HG02623 (cell line): ENCODE results near the gene KCNK13.
"Not testable (repeated sequence)": the region's sequence is repeated elsewhere in the genome, so short reads cannot be mapped to it uniquely, and the experiment has no call there.

Experiments
- ATAC-seq: cut with Tn5 transposase; IDR thresholded peaks from one replicate; pipeline ENCODE4 v1.9.1; 2021; ENCODE audit warnings: moderate library complexity; ENCODE audit not compliant: unreplicated experiment

KCNK13 gene

DNA sequence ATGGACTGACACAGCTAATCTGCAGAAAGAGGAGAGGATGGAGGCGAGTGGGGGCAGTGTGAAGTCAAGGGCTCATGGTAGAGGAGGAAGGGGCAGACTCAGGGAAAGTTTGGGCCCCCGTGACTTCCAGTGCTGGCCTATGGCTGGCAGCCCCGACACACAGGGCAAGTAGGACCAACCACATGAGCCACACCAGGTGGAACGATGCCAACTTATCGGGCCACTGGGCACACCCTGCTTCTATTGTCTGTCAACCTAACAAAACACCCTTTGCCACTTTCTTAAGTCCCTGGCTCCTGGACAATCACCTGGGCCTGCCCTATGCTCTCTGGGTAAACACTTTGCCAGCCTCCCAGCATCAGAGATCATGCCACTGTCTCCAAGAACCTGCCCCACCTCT lies 129.4 kb downstream of the KCNK13 start:
- ATAC-seq: no peak

DNA sequence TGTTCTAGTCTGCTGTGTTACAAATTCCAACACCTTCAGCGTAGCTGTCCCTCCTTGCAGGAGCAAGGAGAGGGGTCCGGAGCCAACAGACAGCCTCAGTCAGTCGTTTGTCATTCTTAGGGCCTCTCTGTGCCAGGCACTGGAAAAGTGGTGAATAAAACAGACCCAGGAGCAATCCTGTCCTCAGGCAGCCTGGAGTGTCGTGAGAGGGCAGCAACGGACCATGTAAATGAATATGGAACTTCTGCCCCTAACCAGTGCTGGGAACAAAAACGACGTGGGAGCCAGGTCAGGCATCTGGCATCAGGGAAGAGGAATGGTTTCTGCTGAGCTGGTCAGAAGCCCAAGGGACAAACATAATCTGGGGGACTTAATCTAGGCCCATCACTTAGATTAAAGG lies 129.8 kb downstream of the KCNK13 start:
- ATAC-seq: no peak

DNA sequence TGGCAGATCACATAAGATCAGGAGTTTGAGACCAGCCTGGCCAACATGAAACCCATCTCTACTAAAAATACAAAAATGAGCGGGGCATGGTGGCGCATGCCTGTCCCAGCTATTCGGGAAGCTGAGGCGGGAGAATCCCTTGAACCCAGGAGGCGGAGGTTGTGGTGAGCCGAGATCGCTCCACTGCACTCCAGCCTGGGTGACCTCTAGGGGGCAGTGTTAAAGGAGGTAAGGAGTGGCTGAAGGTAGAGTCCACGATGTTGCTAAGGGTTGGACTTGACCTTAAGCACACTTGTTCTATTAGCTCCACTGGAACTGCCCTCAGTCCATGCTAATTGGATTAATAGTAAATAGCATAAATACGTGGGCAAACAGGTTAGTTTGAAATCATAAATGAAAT lies 132.1 kb downstream of the KCNK13 start:
- no peak for ATAC-seq

DNA sequence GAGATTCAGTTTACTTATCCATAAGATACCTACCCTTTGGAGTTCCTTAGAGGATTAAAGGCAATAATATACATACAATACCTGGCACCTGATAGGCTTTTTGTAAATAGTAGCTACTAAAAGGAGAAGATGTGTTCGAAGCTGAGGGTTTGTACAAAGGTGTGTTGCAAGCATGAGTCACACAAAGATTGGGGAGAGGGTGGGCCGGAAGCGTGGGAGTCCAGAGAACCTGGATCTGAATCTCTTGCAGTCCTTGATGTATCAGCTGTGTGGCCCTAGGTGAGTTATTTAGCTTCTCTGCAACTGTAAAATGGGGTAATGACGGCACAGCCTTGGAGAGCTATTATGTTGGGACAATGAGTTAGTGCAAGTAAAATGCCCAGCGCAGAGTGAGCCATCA lies 132.9 kb downstream of the KCNK13 start:
- no peak for ATAC-seq

DNA sequence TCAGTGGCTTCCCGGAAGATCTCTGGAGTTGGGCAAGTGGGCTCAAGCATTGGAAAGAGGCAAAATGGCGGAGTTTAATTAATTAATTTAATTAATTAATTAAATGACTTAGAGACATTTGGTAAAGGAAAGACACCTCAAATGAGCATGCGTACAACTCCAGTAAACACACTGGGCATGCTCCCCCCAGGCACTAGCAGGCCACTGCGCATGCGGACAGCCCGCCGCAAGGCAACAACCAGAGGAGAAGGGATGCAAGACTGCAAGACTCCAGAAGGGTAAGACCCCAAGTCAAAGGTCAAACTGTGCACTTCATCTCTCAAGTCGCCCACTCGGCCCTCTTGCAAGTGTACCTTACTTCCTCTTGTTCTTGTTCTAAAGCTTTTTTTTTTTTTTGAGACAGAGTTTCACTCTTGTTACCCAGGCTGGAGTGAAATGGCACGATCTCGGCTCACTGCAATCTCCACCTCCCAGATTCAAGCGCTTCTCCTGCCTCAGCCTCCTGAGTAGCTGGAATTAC lies 136.8 kb downstream of the KCNK13 start:
- ATAC-seq: no peak

DNA sequence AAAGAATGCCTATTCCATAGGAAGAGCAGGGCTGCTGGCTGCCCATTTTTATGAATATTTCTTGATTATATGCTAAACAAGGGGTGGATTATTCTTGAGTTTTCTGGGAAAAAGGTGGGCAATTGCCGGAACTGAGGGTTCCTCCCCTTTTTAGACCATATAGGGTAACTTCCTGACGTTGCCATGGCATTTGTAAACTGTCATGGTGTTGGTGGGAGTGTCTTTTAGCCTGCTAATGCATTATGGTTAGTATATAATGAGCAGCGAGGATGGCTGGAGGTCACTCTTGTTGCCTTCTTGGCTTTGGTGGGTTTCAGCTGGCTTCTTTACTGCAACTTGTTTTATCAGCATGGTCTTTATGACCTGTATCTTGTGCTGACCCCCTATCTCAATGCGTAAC lies 138.8 kb downstream of the KCNK13 start:
- ATAC-seq: not testable (repeated sequence)

DNA sequence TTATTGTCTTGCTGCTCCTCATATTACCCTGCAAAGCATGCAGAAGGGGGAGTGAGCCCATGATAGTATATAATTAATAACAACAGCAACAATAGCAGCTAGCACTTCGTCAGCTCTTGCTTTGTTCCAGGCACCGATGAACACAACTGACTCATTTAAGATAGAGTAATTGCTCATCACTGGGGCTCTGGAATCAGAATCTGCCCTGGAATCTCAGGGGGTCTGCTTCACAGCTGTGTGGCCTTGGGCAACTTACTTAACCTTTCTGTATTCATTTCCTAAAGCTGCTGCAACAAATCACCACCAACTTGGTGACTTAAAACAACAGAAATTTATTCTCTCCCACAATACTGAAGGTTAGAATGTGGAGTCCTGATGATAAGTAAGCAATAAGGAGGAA lies 139.6 kb downstream of the KCNK13 start:
- ATAC-seq: no peak

DNA sequence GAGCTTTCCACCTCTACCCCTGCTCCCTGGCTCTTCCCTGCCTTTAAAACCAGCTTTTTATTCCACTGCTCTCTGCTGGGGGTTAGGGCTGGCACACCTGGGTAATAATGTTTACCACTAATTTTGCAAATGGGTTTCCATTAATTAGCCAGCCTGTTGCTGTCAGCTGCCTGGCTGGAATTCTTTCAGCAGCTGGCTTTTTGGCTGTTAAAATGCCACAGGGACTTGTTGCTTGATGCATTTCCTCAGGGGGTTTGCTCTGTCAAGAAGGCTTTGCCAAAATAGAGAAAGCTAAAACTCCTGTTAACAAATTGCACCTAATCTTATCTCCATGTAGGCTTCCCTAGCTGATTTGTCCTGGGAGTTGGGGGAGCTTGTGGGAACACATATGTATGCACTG lies 142.7 kb downstream of the KCNK13 start:
- no peak for ATAC-seq

DNA sequence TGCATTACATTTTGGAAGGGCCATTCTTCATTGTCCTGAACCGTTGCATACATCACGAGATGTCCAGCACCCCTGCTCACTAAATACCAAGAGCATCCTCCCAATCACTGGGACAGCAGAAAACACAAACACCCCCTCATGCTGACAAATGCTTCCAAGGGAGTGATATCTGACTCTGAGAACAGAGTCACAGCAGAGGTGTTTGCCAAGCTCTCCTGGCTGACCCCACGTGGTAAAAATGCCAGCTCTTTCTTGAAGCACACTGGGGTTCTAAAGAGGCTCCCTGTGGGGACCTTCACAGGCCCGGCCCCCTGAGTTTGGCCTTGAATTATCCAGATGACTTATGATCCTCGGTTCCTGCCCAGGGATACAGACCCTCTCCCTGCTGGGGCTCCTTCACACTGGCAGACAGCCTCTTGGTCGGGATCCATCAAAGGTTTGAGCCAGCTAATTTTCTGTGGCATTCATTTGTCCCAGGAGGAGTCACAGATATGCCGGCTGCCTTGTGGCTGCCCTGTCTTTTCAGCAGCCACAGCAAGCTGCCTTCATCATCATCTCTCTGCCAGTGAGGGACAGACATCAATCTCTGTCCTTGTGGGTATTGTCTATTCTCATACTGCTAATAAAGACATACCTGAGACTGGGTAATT lies 151.4 kb downstream of the KCNK13 start:
- ATAC-seq: no peak

DNA sequence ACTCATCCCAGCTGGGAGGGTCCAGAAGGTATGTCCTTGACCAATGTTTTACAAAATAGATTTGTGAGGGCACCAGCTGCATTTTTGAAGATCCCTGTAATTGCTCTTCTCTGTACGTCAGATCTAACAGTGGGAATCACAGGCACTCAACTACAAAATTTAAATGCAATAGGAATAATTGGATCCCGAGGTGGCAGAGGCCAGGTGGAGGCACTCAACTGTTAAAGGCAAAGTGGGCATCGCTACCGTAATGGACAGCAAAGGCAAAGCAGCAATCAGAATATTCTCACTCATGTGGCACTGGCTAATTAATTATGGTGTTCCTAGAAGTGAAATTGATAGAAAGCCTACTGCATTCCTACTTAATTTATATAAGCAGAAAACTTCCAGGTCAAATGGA lies 166.7 kb downstream of the KCNK13 start:
- no peak for ATAC-seq

DNA sequence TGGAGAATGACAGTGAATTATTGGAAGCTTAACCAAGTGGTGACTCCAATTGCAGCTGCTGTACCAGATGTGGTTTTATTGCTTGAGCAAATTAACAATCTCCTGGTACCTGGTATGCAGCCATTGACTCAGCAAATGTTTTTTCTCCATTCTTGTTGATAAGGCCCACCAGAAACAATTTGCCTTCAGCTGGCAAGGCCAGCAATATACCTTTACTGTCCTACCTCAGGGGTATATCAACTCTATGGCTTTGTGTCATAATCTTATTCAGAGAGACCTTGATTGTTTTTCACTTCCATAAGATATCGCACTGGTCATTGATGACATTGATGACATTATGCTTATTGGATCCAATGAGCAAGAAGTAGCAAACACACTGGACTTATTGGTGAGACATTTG lies 168.1 kb downstream of the KCNK13 start:
- ATAC-seq: not testable (repeated sequence)
